B cell (primary cell): ENCODE data around the gene MOSPD2. TPM values are rescaled to one million over a fixed set of nuclear protein-coding genes. Genes with fewer than 3 reads are reported as not detected.

ENCODE experiments used
- ATAC-seq: fragments of 200-7000 bp; cut with Tn5 transposase; one replicate; pipeline ENCODE4 v1.10.0; 2021; ENCODE audit warnings: low read depth, mild to moderate bottlenecking, moderate number of reproducible peaks, moderate library complexity
- CTCF ChIA-PET: fragments of 350-600 bp; sonication (Branson Sonifier 250); formaldehyde crosslinking; loops from one replicate; lab custom pipeline; 2021; ENCODE audit warnings: antibody characterized with exemption, inconsistent platforms; lab: Charles Lee
- POLR2A ChIA-PET: fragments of 350-600 bp; sonication (Branson Sonifier 250); formaldehyde crosslinking; loops from one replicate; lab custom pipeline; 2021; ENCODE audit warnings: antibody characterized with exemption; lab: Charles Lee
- DNase-seq: peaks from one replicate; pipeline ENCODE4 v3.0.0; 2013
- H2AFZ ChIP-seq: 2 replicates; pipeline ENCODE4 v1.6.1; 2012; ENCODE audit warnings: mild to moderate bottlenecking, low read depth, low read length; ENCODE audit not compliant: insufficient read depth, poor library complexity, severe bottlenecking
- H3K27ac ChIP-seq, 2 donors: 1 replicate in 1 of 2; 2 replicates in 1 of 2; pipeline ENCODE4 v1.5.1; 2012 to 2013; ENCODE audit warnings: low read length in 2 of 2, mild to moderate bottlenecking in 2 of 2, moderate library complexity in 1 of 2
- H3K27me3 ChIP-seq, 4 experiments: fragments of 200-600 bp in 1 of 4; sonication (generic) in 1 of 4; replicated peaks in 1 of 4; 1 replicate in 2 of 4; 2 replicates in 2 of 4; pipeline versions ENCODE4 v1.6.1 to v1.7.0; 2013 to 2016; ENCODE audit warnings: low read length in 3 of 4, mild to moderate bottlenecking in 2 of 4, mixed read lengths in 1 of 4, moderate library complexity in 1 of 4; ENCODE audit not compliant: insufficient read depth in 4 of 4, control insufficient read depth in 3 of 4; ENCODE audit errors: control extremely low read depth in 1 of 4
- H3K36me3 ChIP-seq, 2 experiments: replicated peaks in 1 of 2; 1 replicate in 1 of 2; 2 replicates in 1 of 2; pipeline versions ENCODE4 v1.6.1 to v1.7.1; 2013; ENCODE audit warnings: low read length in 1 of 2; ENCODE audit not compliant: insufficient read depth in 2 of 2, control insufficient read depth in 1 of 2; ENCODE audit errors: control extremely low read depth in 1 of 2, extremely low read depth in 1 of 2
- H3K4me1 ChIP-seq, 2 donors: fragments of 200-600 bp in 1 of 2; sonication (generic) in 1 of 2; 1 replicate in 1 of 2; 2 replicates in 1 of 2; pipeline versions ENCODE4 v1.5.1 to v1.6.1; 2013 to 2017; ENCODE audit warnings: low read length in 2 of 2; ENCODE audit not compliant: control insufficient read depth in 2 of 2, insufficient read depth in 2 of 2
- H3K4me2 ChIP-seq: replicated peaks from 2 replicates; pipeline ENCODE3; 2012; ENCODE audit warnings: mild to moderate bottlenecking, low read depth, low read length; ENCODE audit not compliant: poor library complexity, severe bottlenecking
- H3K4me3 ChIP-seq, 5 experiments: fragments of 200-600 bp in 1 of 5; sonication (generic) in 1 of 5; 1 replicate in 3 of 5; 2 replicates in 2 of 5; pipeline versions ENCODE4 v1.5.1 to v1.7.0; 2011 to 2016; ENCODE audit warnings: low read length in 4 of 5, mild to moderate bottlenecking in 4 of 5, low read depth in 2 of 5, control low read depth in 1 of 5, moderate library complexity in 1 of 5; ENCODE audit not compliant: insufficient read depth in 1 of 5; ENCODE audit errors: control extremely low read depth in 1 of 5, extremely low read depth in 1 of 5
- H3K79me2 ChIP-seq: fragments of 200-600 bp; sonication (generic); one replicate; pipeline ENCODE4 v1.6.0; 2016; ENCODE audit warnings: low read length; ENCODE audit not compliant: control insufficient read depth, insufficient read depth
- H3K9ac ChIP-seq: fragments of 200-600 bp; sonication (generic); 2 replicates; pipeline ENCODE4 v1.6.1; 2017; ENCODE audit warnings: mild to moderate bottlenecking, low read length, moderate library complexity
- H3K9me3 ChIP-seq, 3 donors: one replicate each; pipeline versions ENCODE4 v1.6.1 to v1.7.1; 2013; ENCODE audit warnings: low read length in 2 of 3; ENCODE audit not compliant: control insufficient read depth in 2 of 3, insufficient read depth in 1 of 3; ENCODE audit errors: control extremely low read depth in 1 of 3
- H4K20me1 ChIP-seq: 2 replicates; pipeline ENCODE4 v1.6.0; 2012; ENCODE audit warnings: mild to moderate bottlenecking, low read length; ENCODE audit not compliant: insufficient read depth, control insufficient read depth, poor library complexity, severe bottlenecking
- H3K27ac Mint-ChIP-seq: one replicate; pipeline ENCODE4 v1.8.0; 2021; ENCODE audit warnings: mixed read lengths
- H3K27me3 Mint-ChIP-seq: one replicate; pipeline ENCODE4 v1.8.0; 2021; ENCODE audit warnings: mixed read lengths
- H3K4me1 Mint-ChIP-seq: one replicate; pipeline ENCODE4 v1.8.0; 2021; ENCODE audit warnings: mixed read lengths
- H3K4me3 Mint-ChIP-seq: one replicate; pipeline ENCODE4 v1.8.0; 2021; ENCODE audit warnings: mixed read lengths
- H3K9me3 Mint-ChIP-seq: one replicate; pipeline ENCODE4 v1.8.0; 2022; ENCODE audit warnings: mixed read lengths; ENCODE audit not compliant: insufficient read depth
- CTCF ChIP-seq: fragments of 200-600 bp; IDR thresholded peaks from one replicate; pipeline ENCODE4 v1.8.0; 2022; ENCODE audit warnings: antibody characterized with exemption, mild to moderate bottlenecking
- EZH2 ChIP-seq: IDR thresholded peaks from 2 replicates; pipeline ENCODE4 v1.6.1; 2012; ENCODE audit warnings: borderline replicate concordance, low read depth, mild to moderate bottlenecking, moderate library complexity, low read length; ENCODE audit not compliant: insufficient read depth, poor library complexity, severe bottlenecking
- WGBS: methylation state at CpG from one replicate; pipeline ENCODE4 v1.1.5; 2013; ENCODE audit warnings: missing lambda C conversion rate; ENCODE audit not compliant: insufficient coverage; 5-methylcytosine and 5-hydroxymethylcytosine counted together
- intact Hi-C: fragments of 100-400 bp; cut with micrococcal nuclease; formaldehyde crosslinking; loops from one replicate; pipeline ENCODE4 v1.10.0; 2022
- polyA plus RNA-seq: library from polyadenylated mRNA; depleted of rRNA; stranded (reverse); fragments of >200 nt; gene quantifications from 2 replicates; pipeline ENCODE4 v1.2.3, GENCODE V29; 2012
- total RNA-seq, 2 donors: library from RNA; stranded (reverse); fragments of 120-200 nt in 1 of 2; gene quantifications; 1 replicate in 1 of 2; 2 replicates in 1 of 2; pipeline versions ENCODE4 v1.2.3 to v1.2.4, GENCODE V29; 2013 to 2022

MOSPD2 gene
- total and polyA plus RNA-seq, 2 donors (not counting 1 experiment from before 2014, with no cell fraction given), result 5.2 to 23.1 TPM

- Mint-ChIP-seq H3K27me3 (no peaks in the 10 kb centered on the region), H3K4me3 (no peak overlapping the region), H3K27ac (no peak overlapping the region), H3K9me3 (peaks cover 4% of the 10 kb centered on the region), H3K4me1 (peaks cover 3% of the 10 kb centered on the region)
- ATAC-seq (no peak), DNase-seq (no peak)
- Histone ChIP-seq H3K9ac (no peak overlapping the region), H3K27me3 (no peaks in the 10 kb centered on the region), H3K4me2 (no peak overlapping the region), H3K79me2 (no peaks in the 10 kb centered on the region), H3K4me1 (no peaks in the 10 kb centered on the region), H4K20me1 (no peaks in the 10 kb centered on the region), H3K36me3 (peaks cover 0 to 2% of the 10 kb centered on the region in 2 experiments), H2AFZ (no peak overlapping the region), H3K4me3 (no peak overlapping the region), H3K27ac (no peak overlapping the region), H3K9me3 (peaks cover 0 to 4% (median 0%) of the 10 kb centered on the region in 3 donors)
- no peak for TF ChIP-seq EZH2
- TF ChIP-seq CTCF, result no peak
- no CpG with 5 or more reads among the region's 2 CpGs for WGBS
- CTCF ChIA-PET, result no interaction called here
- POLR2A ChIA-PET, result no interaction called here
- intact Hi-C loops, result no loop called here
Measured at GRCh38 chrX:14903891-14904290, 30.7 kb downstream of the MOSPD2 start.

DNA sequence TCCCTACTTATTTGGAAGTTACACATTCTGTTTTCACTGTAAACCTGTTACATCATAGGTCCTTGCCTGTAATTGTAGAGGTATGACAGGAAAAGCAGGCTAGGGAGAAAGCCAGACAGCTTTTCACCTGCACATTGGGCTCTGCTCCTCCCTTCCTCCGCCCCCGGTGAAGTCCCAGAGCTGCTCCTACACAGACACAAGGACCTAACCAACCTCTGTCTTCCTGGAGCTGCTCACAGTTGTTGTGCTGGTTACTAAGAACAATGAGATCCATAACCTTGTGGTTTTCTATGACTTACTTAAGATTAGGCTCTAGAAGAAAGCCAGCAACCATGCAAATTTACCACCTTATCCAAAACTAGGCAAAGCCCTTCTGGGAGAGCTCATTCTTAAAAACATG, 40.0 kb downstream of the MOSPD2 start:
- Histone ChIP-seq H3K4me2 (no peak overlapping the region), H3K4me3 (no peak overlapping the region), H2AFZ (no peak overlapping the region), H3K9ac (no peak overlapping the region), H3K36me3 (peaks cover 0 to 31% of the 10 kb centered on the region in 2 experiments), H3K9me3 (no peaks in the 10 kb centered on the region), H3K27ac (no peak overlapping the region), H3K27me3 (no peaks in the 10 kb centered on the region), H4K20me1 (no peaks in the 10 kb centered on the region), H3K79me2 (no peaks in the 10 kb centered on the region), H3K4me1 (no peaks in the 10 kb centered on the region)
- Mint-ChIP-seq H3K4me1 (no peaks in the 10 kb centered on the region), H3K27me3 (no peaks in the 10 kb centered on the region), H3K27ac (no peak overlapping the region), H3K9me3 (no peaks in the 10 kb centered on the region), H3K4me3 (no peak overlapping the region)
- intact Hi-C loops, result no loop called here
- WGBS, result no CpG with 5 or more reads among the region's 2 CpGs
- ChIA-PET CTCF (no interaction called here), POLR2A (no interaction called here)
- TF ChIP-seq EZH2 (no peak), CTCF (no peak)
- ATAC-seq, result no peak
- no peak for DNase-seq
